NCI-H2171 treated with DMSO at 0.1 percent for 48 hours (cell line): Measurements from ENCODE around the gene ITPK1.
"Not testable (repeated sequence)": the region's sequence is repeated elsewhere in the genome, so short reads cannot be mapped to it uniquely, and the experiment has no call there.

Experiments
- DNase-seq: peaks from one replicate; lab custom pipeline; 2025; lab: John Stamatoyannopoulos, UW

The ITPK1 gene

GRCh38 chr14:93084866-93085857 lies 30.6 kb downstream of the ITPK1 start:
- no peak for DNase-seq

GRCh38 chr14:93084402-93084801 lies 31.3 kb downstream of the ITPK1 start:
- DNase-seq = no peak

GRCh38 chr14:93083917-93084316 lies 31.8 kb downstream of the ITPK1 start:
- no peak for DNase-seq

- no peak for DNase-seq
These were observed 33.1 kb downstream of the ITPK1 start for GRCh38 chr14:93082576-93083001.

GRCh38 chr14:93081876-93082570 lies 33.7 kb downstream of the ITPK1 start:
- DNase-seq = no peak

- DNase-seq = no peak
These were observed 35.8 kb downstream of the ITPK1 start for GRCh38 chr14:93079865-93080403.

- DNase-seq = no peak
These were observed 36.4 kb downstream of the ITPK1 start for GRCh38 chr14:93079321-93079720.

GRCh38 chr14:93078870-93079269 lies 36.9 kb downstream of the ITPK1 start:
- DNase-seq = no peak

- no peak for DNase-seq
These were observed 39.0 kb downstream of the ITPK1 start for GRCh38 chr14:93076755-93077154.

GRCh38 chr14:93075891-93076290 lies 39.8 kb downstream of the ITPK1 start:
- no peak for DNase-seq

GRCh38 chr14:93073910-93074769 lies 41.6 kb downstream of the ITPK1 start:
- no peak for DNase-seq

- DNase-seq = no peak
These were observed 42.4 kb downstream of the ITPK1 start for GRCh38 chr14:93073358-93073707.

- no peak for DNase-seq
These were observed 42.9 kb downstream of the ITPK1 start for GRCh38 chr14:93072659-93073357.

GRCh38 chr14:93068711-93069110 lies 47.0 kb downstream of the ITPK1 start:
- peak; percentile 99 for DNase-seq

- no peak for DNase-seq
These were observed 48.6 kb downstream of the ITPK1 start for GRCh38 chr14:93067088-93067487.

- DNase-seq = no peak
These were observed 50.4 kb downstream of the ITPK1 start for GRCh38 chr14:93065272-93065730.

- DNase-seq = no peak
These were observed 51.1 kb downstream of the ITPK1 start for GRCh38 chr14:93064411-93065271.

- DNase-seq = no peak
These were observed 52.3 kb downstream of the ITPK1 start for GRCh38 chr14:93063393-93063792.

- DNase-seq = no peak
These were observed 52.8 kb downstream of the ITPK1 start for GRCh38 chr14:93062890-93063289.

- not testable (repeated sequence) for DNase-seq
These were observed 53.7 kb downstream of the ITPK1 start for GRCh38 chr14:93062013-93062412.
